ENCODE measurements around the gene CAPG. TPM values are rescaled to one million over a fixed set of nuclear protein-coding genes. Genes with fewer than 3 reads are reported as not detected.

The CAPG gene
- polyA plus RNA-seq, 4 donors, result 35.8 to 130 (median 62.4) TPM

DNA sequence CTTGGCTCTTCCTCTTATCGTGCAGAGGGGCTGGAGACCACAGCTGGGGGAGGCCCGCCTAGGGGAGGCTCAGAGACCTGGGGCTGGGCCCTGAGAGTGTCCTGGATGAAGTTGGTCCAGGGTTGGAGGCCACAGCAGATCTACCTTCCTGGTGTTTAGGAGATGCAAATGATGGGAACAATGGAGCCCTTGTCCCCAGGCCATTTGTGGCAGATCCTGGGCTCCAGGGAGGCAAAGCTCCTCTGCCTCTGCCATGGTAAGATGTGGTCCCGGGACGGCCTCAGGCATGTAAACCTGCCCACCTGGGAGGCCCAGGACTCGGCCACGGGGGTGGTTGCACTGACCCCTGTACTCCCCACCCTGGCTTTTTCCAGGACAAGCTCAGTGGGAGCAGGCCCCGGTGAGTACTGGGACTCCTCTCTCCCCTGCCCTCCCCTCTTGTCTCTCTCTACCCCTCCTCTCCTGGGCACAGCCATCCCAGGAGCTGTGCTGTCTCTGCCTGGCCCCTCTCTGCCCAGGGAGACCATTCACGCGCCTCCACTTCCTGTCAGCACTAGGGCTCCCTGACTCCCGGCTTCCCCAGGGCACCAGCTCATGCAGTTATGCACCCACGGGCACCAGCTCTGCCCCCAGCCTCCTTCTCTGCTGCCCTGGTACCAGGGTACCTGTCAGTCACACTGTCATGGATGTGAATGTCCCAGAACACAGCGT is 19.2 kb upstream of the CAPG start:
- DNase-seq (no peak), FAIRE-seq (no peak)
- whole genome bisulfite sequencing, 3 donors, result 75 to 87% (median 82%) methylated on average over 12 of the region's 12 CpGs
- Histone ChIP-seq H3K27me3 (ENCODE audit: control insufficient read depth in 3 of 3, insufficient read depth in 3 of 3, low read length in 3 of 3) (no peaks in the 10 kb centered on the region), H3K4me3 (ENCODE audit: low read depth in 1 of 3, low read length in 3 of 3) (no peak overlapping the region), H3K27ac (ENCODE audit: low read depth in 1 of 3, low read length in 2 of 3) (no peak overlapping the region), H3K36me3 (ENCODE audit: control insufficient read depth in 3 of 3, insufficient read depth in 2 of 3, low read depth in 1 of 3, low read length in 3 of 3) (no peaks in the 10 kb centered on the region), H3K9me3 (ENCODE audit: control insufficient read depth in 2 of 2, insufficient read depth in 1 of 2, low read depth in 1 of 2, low read length in 1 of 2) (no peaks in the 10 kb centered on the region), H3K4me1 (ENCODE audit: control insufficient read depth in 3 of 3, insufficient read depth in 2 of 3, low read depth in 1 of 3, low read length in 2 of 3) (peaks cover 0 to 11% (median 3%) of the 10 kb centered on the region in 3 donors)

DNA sequence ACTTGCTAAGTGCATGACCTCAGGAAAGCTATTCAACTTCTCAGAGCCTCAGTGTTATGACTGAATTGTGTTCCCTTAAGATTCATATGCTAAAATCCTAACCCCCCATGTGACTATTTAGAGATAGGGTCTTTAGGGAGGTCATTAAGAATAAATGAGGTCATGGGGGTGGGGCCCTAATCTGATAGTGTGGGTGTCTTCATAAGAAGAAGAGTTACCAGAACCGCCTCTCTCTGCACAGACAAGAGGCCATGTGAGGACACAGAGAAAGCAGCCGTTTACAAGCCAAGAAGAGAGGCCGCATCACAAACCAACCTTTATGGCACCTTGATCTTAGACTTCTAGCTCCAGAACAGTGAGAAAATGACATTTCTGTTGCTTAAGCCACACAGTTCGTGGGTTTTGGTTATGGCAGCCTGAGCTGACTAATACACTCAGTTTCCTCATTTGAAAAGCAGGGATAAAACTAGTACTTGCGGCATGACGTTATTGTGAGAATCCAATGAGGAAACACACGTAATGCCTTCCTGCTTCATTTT is 18.2 kb upstream of the CAPG start:
- 56 to 62% (median 57%) methylated on average over 7 of the region's 7 CpGs for WGBS, 3 donors
- no peak for FAIRE-seq
- Histone ChIP-seq H3K27ac (ENCODE audit: low read depth in 1 of 3, low read length in 2 of 3) (peak overlapping the region in 1 of 3 donors; percentile 42), H3K4me3 (ENCODE audit: low read depth in 1 of 3, low read length in 3 of 3) (no peak overlapping the region), H3K4me1 (ENCODE audit: control insufficient read depth in 3 of 3, insufficient read depth in 2 of 3, low read depth in 1 of 3, low read length in 2 of 3) (peaks cover 0 to 3% (median 3%) of the 10 kb centered on the region in 3 donors), H3K27me3 (ENCODE audit: control insufficient read depth in 3 of 3, insufficient read depth in 3 of 3, low read length in 3 of 3) (no peaks in the 10 kb centered on the region), H3K36me3 (ENCODE audit: control insufficient read depth in 3 of 3, insufficient read depth in 2 of 3, low read depth in 1 of 3, low read length in 3 of 3) (no peaks in the 10 kb centered on the region), H3K9me3 (ENCODE audit: control insufficient read depth in 2 of 2, insufficient read depth in 1 of 2, low read depth in 1 of 2, low read length in 1 of 2) (no peaks in the 10 kb centered on the region)
- no peak for DNase-seq

DNA sequence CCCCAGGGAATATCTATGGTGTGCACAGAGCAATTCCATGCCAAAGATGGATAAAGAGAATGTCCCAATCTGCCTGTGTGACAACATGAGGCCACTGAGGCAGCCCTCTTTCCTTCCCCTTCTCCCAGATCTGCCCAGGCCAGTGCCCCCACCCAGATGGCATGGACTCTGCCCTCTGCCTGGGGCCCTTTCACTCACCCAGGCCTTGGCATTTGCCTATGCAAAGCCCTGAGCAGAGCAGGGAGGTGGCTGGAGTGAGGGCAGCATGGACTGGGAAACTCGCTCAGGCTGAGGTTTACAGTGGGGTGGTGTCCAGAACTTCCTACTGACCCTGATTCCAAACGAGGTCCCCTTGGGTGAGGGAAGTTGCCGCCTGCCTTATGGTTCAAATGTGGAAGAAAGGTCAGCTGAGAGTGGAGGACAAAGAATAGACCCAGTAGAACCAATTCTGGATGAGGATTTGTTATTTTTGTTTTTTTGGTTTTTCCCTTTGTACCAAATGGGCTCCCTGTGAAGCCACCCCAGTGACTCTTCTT is 17.2 kb upstream of the CAPG start:
- Histone ChIP-seq H3K4me1 (ENCODE audit: control insufficient read depth in 3 of 3, insufficient read depth in 2 of 3, low read depth in 1 of 3, low read length in 2 of 3) (peaks cover 0 to 6% (median 3%) of the 10 kb centered on the region in 3 donors), H3K4me3 (ENCODE audit: low read depth in 1 of 3, low read length in 3 of 3) (no peak overlapping the region), H3K36me3 (ENCODE audit: control insufficient read depth in 3 of 3, insufficient read depth in 2 of 3, low read depth in 1 of 3, low read length in 3 of 3) (no peaks in the 10 kb centered on the region), H3K9me3 (ENCODE audit: control insufficient read depth in 2 of 2, insufficient read depth in 1 of 2, low read depth in 1 of 2, low read length in 1 of 2) (no peaks in the 10 kb centered on the region), H3K27ac (ENCODE audit: low read depth in 1 of 3, low read length in 2 of 3) (no peak overlapping the region), H3K27me3 (ENCODE audit: control insufficient read depth in 3 of 3, insufficient read depth in 3 of 3, low read length in 3 of 3) (no peaks in the 10 kb centered on the region)
- FAIRE-seq, result no peak
- DNase-seq, result peak in 1 of 2 donors; percentile 53
- WGBS, 3 donors, result 34 to 60% (median 39%) methylated on average over 3 of the region's 3 CpGs

DNA sequence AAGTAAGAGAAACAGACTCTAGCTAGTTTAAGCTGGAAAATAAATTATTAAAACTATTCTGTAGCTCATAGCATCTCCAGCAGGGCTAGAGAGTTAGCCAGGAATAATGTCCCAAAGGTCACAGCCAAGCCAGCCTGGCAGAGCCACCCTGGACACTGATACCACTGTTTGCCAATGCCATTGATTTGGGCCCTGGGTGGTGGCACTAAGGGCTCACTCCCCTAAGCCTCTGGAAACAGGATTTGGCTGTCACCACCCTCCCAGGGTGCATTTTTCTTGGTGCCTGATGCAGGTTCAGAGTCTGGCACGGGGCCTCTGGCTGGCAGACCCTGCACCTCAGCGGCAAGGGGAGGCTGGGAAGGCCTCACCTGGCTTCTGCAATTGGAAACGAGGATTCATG is 15.4 kb upstream of the CAPG start:
- H3K27me3 ChIP-seq (ENCODE audit: control insufficient read depth in 3 of 3, insufficient read depth in 3 of 3, low read length in 3 of 3), result no peaks in the 10 kb centered on the region
- 80 to 96% (median 91%) methylated on average over 3 of the region's 3 CpGs for WGBS, 3 donors
- H3K27ac ChIP-seq (ENCODE audit: low read depth in 1 of 3, low read length in 2 of 3), result no peak overlapping the region
- peaks cover 5 to 23% (median 8%) of the 10 kb centered on the region in 3 donors for H3K4me1 ChIP-seq (ENCODE audit: control insufficient read depth in 3 of 3, insufficient read depth in 2 of 3, low read depth in 1 of 3, low read length in 2 of 3)
- H3K36me3 ChIP-seq (ENCODE audit: control insufficient read depth in 3 of 3, insufficient read depth in 2 of 3, low read depth in 1 of 3, low read length in 3 of 3), result no peaks in the 10 kb centered on the region
- no peaks in the 10 kb centered on the region for H3K9me3 ChIP-seq (ENCODE audit: control insufficient read depth in 2 of 2, insufficient read depth in 1 of 2, low read depth in 1 of 2, low read length in 1 of 2)
- DNase-seq, result no peak
- no peak for FAIRE-seq
- H3K4me3 ChIP-seq (ENCODE audit: low read depth in 1 of 3, low read length in 3 of 3), result no peak overlapping the region

DNA sequence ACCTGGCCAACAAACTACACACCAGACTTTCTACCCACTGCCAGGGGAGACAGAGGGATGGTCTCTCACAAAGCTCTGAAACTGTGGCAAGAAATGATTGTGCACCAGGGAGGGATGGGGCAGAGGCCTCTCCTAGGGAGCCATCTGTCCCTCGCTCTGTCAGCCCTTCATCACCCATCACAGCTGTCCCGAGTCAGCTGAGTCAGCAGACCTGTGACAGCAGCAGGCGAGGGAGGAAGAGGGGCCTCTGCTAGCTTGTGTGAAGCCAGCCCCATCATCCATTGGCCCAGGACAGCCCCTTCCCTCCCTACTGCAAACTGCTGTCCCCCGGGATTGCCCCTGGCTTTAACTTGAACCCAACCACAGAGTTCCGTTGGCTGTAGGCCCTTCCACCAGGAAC is 13.4 kb upstream of the CAPG start:
- H3K4me3 ChIP-seq (ENCODE audit: low read depth in 1 of 3, low read length in 3 of 3), result no peak overlapping the region
- no peak overlapping the region for H3K27ac ChIP-seq (ENCODE audit: low read depth in 1 of 3, low read length in 2 of 3)
- WGBS, 3 donors, result 79 to 86% (median 83%) methylated on average over 5 of the region's 5 CpGs
- DNase-seq, result no peak
- peaks cover 5 to 42% (median 10%) of the 10 kb centered on the region in 3 donors for H3K4me1 ChIP-seq (ENCODE audit: control insufficient read depth in 3 of 3, insufficient read depth in 2 of 3, low read depth in 1 of 3, low read length in 2 of 3)
- H3K36me3 ChIP-seq (ENCODE audit: control insufficient read depth in 3 of 3, insufficient read depth in 2 of 3, low read depth in 1 of 3, low read length in 3 of 3), result no peaks in the 10 kb centered on the region
- no peaks in the 10 kb centered on the region for H3K9me3 ChIP-seq (ENCODE audit: control insufficient read depth in 2 of 2, insufficient read depth in 1 of 2, low read depth in 1 of 2, low read length in 1 of 2)
- no peaks in the 10 kb centered on the region for H3K27me3 ChIP-seq (ENCODE audit: control insufficient read depth in 3 of 3, insufficient read depth in 3 of 3, low read length in 3 of 3)
- FAIRE-seq, result no peak

DNA sequence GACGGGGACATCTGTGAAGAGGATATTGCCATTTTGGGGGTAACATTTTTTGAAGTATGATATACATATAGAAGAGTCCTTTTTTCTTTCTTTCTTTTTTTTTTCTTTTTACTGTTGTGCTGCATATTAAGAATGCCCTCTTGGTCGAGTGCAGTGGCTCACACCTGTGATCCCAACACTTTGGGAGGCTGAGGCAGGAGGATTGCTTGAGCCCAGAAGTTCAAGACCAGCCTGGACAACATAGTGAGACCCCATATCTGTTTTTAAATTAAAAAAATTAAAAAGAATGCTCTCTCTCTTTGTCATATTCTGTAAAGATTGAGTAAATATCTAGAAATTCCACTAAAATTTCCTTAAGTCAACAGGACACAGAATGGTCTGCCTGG is 11.9 kb upstream of the CAPG start:
- Histone ChIP-seq H3K9me3 (ENCODE audit: control insufficient read depth in 2 of 2, insufficient read depth in 1 of 2, low read depth in 1 of 2, low read length in 1 of 2) (no peaks in the 10 kb centered on the region), H3K4me3 (ENCODE audit: low read depth in 1 of 3, low read length in 3 of 3) (no peak overlapping the region), H3K36me3 (ENCODE audit: control insufficient read depth in 3 of 3, insufficient read depth in 2 of 3, low read depth in 1 of 3, low read length in 3 of 3) (no peaks in the 10 kb centered on the region), H3K27ac (ENCODE audit: low read depth in 1 of 3, low read length in 2 of 3) (peak overlapping the region; percentile 77 to 94 (median 90)), H3K4me1 (ENCODE audit: control insufficient read depth in 3 of 3, insufficient read depth in 2 of 3, low read depth in 1 of 3, low read length in 2 of 3) (peaks cover 5 to 43% (median 7%) of the 10 kb centered on the region in 3 donors), H3K27me3 (ENCODE audit: control insufficient read depth in 3 of 3, insufficient read depth in 3 of 3, low read length in 3 of 3) (no peaks in the 10 kb centered on the region)
- 80 to 83% (median 83%) methylated on average over 2 of the region's 2 CpGs for WGBS, 3 donors
- FAIRE-seq, result no peak
- DNase-seq, result no peak

DNA sequence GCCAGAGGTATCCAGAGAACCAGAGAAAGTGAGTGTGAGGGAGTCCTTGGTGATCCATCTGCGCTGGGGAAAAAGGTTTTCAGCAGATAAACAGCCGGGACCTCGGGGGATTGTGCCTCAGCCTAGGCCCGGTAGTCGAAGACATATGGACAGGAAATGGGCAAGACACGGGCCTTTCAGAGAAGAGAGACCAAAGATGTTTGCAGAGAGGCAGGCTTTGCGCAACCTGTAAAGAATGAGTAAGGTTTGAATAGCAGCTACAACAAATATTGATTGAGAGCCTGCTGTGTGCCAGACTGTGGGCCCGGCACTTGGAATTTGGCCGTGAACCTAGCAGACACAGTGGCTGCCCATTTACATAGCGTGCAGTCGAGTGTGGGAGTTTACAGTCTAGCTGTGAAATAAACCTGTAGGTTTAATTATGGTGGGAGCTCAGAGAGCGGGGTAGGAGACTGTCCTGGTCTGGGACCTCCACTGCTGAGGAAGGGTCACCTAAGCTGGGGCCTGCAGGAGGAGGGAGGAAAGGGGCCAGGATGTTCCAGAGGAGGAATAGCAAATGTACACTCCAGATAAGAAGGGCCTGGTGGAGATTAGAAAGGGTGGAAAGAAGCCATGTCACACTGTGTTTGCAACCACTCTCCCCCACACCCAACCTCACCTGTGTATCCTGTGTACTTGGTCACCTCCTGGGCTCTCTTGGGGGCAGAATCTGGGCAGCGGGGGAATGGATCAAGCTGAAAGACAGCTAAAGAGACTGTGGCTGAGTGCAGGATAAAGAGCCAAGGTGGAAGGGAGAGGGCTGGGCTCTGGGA is 11.3 kb upstream of the CAPG start:
- Histone ChIP-seq H3K4me1 (ENCODE audit: control insufficient read depth in 3 of 3, insufficient read depth in 2 of 3, low read depth in 1 of 3, low read length in 2 of 3) (peaks cover 5 to 43% (median 7%) of the 10 kb centered on the region in 3 donors), H3K27me3 (ENCODE audit: control insufficient read depth in 3 of 3, insufficient read depth in 3 of 3, low read length in 3 of 3) (no peaks in the 10 kb centered on the region), H3K36me3 (ENCODE audit: control insufficient read depth in 3 of 3, insufficient read depth in 2 of 3, low read depth in 1 of 3, low read length in 3 of 3) (no peaks in the 10 kb centered on the region), H3K9me3 (ENCODE audit: control insufficient read depth in 2 of 2, insufficient read depth in 1 of 2, low read depth in 1 of 2, low read length in 1 of 2) (no peaks in the 10 kb centered on the region), H3K4me3 (ENCODE audit: low read depth in 1 of 3, low read length in 3 of 3) (no peak overlapping the region), H3K27ac (ENCODE audit: low read depth in 1 of 3, low read length in 2 of 3) (peak overlapping the region; percentile 77 to 94 (median 90))
- 49 to 58% (median 56%) methylated on average over 13 of the region's 13 CpGs for WGBS, 3 donors
- no peak for FAIRE-seq
- DNase-seq, result peak; percentile 79 to 88

DNA sequence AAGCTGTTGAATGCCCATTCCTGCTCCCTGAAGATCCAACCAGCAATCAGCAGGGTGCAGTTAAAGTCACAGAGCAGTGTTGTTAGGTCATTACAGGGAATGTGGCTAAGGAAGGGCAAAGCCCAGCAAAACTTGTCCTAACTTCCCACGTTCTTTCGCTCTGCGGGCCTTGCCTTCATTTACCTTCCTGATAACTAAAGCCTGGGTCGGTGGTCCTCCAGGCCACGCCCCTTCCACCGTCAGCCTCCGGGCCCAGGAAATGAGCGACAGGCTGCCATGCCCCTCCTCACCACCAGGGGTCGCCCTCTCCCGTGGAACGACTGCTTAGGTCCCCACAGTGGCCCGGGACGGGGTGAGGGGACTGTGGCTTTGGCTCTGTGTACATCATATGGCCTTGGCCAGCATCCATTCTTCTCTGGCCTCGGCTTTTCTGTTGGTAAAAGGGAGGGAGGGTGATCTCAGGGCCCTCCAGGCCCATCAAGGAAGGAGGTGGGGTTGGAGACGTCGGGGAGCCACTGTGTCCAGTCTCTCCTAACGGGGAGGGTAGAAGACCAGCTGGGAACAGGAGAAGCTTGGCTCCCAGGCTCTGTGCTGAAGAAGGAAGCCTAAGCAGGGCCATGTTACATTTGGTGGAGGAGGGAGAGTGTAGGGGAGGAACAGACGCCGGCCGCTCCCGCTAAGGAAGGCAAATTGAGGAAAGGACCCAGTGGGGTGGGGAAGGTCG is 10.5 kb upstream of the CAPG start:
- no peak for FAIRE-seq
- Histone ChIP-seq H3K4me1 (ENCODE audit: control insufficient read depth in 3 of 3, insufficient read depth in 2 of 3, low read depth in 1 of 3, low read length in 2 of 3) (peaks cover 5 to 43% (median 7%) of the 10 kb centered on the region in 3 donors), H3K27ac (ENCODE audit: low read depth in 1 of 3, low read length in 2 of 3) (peak overlapping the region; percentile 77 to 94 (median 90))

More for the DNA sequence above, 10.5 kb upstream of the CAPG start:
- Histone ChIP-seq H3K27me3 (ENCODE audit: control insufficient read depth in 3 of 3, insufficient read depth in 3 of 3, low read length in 3 of 3) (no peaks in the 10 kb centered on the region), H3K36me3 (ENCODE audit: control insufficient read depth in 3 of 3, insufficient read depth in 2 of 3, low read depth in 1 of 3, low read length in 3 of 3) (no peaks in the 10 kb centered on the region), H3K9me3 (ENCODE audit: control insufficient read depth in 2 of 2, insufficient read depth in 1 of 2, low read depth in 1 of 2, low read length in 1 of 2) (no peaks in the 10 kb centered on the region), H3K4me3 (ENCODE audit: low read depth in 1 of 3, low read length in 3 of 3) (no peak overlapping the region)
- WGBS, 3 donors, result 22 to 30% (median 26%) methylated on average over 20 to 22 of the region's 22 CpGs
- peak; percentile 79 to 92 for DNase-seq
